Stimulated activated CD8-positive, alpha-beta memory T cell treated with anti-CD3 and anti-CD28 coated beads, Interleukin-15, amount 100 ng/mL, for 24 hours (primary cell): Measurements from ENCODE around the gene C16orf54.
"Not testable (repeated sequence)": the region's sequence is repeated elsewhere in the genome, so short reads cannot be mapped to it uniquely, and the experiment has no call there.

Experiments used
- DNase-seq: peaks from one replicate; pipeline ENCODE4 v3.0.0-alpha.2; 2020; ENCODE audit warnings: low read depth

C16orf54 gene

DNA sequence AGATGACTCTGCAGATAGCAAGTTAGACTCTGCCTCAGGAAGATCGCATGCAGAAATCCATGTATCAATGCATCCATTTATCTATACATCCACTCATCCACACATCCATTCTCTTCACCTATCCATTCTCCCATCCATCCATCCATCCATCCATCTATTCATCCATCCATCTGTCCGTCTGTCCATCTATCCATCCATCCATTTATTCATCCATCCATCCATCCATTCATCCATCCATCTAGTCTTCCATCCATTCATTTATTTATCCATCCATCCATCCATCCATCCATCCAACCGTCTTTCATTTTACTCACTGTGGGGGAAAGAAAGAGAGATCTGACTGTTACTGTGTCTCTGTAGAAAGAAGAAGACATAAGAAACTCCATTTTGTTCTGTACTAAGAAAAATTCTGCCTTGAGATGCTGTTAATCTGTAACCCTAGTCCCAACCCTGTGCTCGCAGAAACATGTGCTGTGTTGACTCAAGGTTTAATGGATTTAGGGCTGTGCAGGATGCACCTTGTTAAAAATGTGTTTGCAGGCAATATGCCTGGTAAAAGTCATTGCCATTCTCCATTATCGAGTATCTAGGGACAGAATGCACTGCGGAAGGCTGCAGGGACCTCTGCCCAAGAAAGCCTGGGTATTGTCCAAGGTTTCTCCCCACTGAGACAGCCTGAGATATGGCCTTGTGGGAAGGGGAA, 5.7 kb downstream of the C16orf54 start:
- DNase-seq: not testable (repeated sequence)

DNA sequence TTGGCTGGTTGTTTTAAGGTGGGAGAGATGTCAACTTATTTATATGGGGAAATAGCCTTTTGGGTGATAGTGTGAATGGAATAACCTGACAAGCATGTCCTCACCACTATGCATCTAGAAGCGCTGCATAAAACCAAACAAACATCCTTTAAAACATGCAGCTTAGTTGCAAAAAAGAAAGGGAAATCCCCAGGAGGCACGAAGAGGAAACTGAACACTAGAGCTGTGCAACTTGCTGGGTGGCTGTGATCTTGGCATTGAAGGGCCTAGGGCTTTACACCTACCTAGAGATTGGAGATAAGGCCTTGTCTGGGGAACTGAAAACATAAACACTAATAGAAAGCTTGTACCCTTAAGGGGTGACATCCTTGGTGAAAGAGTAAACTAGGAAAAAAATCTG, 7.3 kb downstream of the C16orf54 start:
- DNase-seq: no peak

DNA sequence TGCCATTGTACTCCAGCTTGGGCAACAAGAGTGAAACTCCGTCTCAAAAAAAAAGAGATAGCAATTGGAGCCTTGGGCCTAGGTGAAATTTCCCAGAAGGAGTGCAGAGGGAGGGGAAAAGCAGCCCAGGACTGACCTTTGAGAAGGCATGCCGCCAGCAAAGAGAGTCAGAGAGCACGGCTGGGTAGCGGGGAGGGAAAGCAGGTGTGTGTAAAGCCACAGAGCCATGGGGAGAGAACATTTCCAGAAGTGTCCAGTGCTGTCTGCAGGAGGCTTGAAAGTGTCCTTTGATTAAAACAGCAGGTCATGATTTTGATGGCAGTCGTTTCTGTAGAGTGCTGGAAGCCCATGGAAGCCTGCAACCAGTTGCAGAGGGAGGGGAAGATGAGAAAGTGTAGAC, 8.1 kb downstream of the C16orf54 start:
- DNase-seq: no peak

DNA sequence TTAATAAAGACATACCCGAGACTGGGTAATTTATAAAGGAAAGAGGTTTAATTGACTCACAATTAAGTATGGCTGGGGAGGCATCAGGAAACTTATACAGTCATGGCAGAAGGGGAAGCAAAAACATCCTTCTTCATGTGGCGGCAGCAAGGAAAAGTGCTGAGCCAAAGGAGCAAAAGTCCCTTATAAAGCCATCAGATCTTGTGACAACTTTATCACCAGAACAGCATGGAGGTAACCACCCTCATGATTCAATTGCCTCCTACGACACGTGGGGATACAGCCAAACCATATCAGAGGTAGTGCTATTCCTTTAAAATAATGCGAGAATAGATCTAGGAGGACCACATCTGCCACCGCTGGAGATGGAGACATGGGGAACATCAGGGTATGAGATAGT, 9.0 kb downstream of the C16orf54 start:
- DNase-seq: no peak

DNA sequence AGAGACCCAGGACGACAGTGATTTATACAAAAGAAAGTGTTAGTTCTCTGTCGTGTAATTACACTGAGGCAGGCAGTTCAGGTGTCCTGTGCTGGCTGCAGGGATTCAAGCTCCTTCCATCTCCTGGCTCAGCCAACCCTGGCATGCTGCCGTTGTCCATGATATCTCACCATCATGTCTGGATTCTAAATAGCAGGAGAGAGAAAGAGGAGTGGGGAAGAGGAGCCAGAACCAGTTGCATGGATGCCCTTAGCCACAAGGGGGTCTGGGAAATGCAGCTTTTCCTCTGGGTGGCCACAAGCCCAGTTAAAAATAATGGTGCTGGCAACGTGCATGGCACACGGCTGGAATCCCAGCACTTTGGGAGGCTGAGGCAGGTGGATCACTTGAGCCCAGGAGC, 9.7 kb downstream of the C16orf54 start:
- no peak for DNase-seq

DNA sequence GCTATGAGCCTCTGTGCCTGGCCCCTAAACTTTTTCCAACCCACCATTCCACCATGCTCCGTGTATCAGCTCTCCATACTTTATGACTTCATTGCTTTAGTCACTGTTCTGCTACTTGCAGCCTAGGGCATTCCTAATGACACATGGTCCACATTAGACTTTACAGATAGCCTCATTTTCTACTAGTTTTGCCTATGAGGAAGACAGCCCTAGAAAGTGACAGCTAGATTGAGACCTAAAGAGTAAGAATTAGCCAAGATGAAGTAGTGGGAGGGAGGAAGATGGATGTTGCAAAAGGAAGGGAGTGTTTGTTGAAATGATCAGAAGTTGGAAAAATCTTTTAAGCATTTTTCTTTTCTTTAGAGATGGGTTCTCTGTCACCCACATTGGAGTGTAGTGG, 11.0 kb downstream of the C16orf54 start:
- DNase-seq: no peak

DNA sequence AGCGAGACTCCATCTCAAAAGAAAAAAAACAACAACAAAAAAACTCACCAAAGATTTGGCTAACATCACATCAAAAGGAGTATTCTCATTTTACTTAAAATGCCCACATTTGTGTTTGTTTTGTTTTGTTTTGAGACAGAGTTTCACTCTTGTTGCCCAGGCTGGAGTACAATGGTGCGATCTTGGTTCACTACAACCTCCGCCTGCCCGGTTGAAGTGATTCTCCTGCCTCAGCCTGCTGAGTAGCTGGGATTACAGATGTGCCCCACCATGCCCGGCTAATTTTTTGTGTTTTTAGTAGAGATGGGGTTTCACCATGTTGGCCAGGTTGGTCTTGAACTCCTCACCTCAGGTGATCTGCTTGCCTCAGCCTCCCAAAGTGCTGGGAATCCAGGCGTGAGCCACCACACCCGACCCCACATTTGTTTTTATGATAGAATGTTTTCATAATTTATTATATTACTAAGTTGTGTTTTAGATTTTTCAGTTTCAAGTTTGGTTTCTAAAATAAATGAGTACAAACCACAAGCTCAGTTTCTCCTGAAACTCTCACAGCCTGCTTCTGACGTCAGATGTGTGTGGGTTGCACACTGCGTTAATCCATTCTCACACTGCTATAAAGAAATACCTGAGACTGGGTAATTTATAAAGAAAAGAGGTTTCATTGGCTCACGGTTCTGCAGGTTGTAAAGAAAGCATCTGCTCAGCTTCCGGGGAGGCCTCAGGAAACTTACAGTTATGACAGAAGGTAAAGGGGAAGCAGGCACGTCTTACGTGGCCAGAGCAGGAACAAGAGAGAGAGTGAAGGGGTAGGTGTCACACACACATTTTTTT, 13.8 kb downstream of the C16orf54 start:
- DNase-seq: not testable (repeated sequence)

DNA sequence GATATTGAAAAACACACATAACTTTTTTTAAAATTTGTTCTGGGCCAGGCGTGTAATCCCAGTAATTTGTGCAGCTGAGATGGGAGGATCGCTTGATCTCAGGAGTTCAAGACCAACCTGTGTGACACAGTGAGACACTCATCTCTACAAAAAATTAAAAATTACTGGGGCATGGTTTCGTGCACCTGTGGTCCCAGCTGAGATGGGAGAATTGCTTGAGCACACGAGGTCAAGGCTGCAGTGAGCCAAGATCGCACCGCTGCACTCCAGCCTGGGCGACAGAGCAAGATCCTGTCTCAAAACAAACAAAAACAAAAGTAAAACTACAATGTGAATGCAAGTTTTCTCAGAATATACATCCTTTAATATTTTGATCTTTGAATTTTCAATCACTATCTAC, 15.1 kb downstream of the C16orf54 start:
- DNase-seq: no peak

DNA sequence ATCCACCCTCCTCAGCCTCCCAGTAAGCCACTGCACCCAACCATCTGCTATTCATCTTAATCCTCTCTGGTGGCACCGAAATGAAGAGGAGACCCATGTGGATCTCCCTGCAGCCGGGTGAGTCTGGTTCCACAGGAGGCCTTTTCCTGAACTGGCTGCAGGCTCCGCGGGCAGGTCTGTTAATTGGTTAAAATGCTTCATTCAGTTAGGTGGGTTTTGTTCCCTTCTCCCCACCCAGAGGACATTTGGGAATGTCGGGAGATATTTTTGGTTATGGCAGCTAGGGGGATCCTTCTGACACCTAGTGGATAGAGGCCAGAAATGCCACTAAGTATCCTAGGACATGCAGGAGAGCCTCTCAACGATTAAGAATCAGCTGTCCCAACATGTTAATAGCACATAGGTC, 16.7 kb downstream of the C16orf54 start:
- no peak for DNase-seq

DNA sequence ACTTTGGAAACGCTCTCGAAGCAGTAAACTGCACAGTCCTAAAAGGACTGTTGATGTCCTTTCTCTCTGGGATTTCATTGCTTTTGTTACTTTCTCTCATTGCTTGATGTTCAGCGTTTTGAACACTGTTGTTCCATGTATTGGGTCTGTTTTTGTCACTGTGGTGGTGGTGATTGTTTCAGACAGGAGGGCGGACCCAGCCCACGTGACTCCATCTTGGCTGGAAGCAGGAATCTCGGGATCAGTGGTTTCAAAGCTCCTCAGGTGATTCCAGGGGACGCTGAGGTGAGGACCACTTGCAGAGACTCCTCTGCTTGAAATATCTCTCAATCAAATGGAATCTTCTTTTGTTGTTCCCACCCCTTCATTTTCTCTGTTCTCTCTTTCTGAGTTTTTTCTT, 18.3 kb downstream of the C16orf54 start:
- no peak for DNase-seq

DNA sequence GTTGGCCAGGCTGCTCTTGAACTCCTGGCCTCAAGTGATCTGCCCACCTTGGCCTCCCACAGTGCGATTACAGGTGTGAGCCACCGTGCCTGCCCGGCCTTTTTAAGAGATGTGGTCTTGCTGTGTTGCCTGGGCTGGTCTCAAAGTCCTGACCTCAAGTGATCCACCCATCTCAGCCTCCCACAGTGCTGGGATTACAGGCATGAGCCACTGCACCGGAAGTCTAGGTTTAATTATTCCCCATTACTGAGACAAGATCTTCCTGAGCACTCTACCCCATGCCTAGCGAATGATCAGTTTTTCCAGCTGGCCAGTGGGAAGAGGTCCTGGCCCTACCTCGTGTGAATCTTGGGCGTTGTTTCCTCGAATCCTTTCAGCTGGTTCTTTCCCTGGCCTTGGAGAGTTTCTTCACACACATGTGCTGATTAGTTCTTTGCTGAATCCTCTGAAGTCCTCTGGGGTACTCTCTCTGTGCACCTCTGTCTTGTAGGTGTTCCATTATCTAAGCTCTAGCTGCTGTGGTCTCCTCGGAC, 18.9 kb downstream of the C16orf54 start:
- DNase-seq: no peak

DNA sequence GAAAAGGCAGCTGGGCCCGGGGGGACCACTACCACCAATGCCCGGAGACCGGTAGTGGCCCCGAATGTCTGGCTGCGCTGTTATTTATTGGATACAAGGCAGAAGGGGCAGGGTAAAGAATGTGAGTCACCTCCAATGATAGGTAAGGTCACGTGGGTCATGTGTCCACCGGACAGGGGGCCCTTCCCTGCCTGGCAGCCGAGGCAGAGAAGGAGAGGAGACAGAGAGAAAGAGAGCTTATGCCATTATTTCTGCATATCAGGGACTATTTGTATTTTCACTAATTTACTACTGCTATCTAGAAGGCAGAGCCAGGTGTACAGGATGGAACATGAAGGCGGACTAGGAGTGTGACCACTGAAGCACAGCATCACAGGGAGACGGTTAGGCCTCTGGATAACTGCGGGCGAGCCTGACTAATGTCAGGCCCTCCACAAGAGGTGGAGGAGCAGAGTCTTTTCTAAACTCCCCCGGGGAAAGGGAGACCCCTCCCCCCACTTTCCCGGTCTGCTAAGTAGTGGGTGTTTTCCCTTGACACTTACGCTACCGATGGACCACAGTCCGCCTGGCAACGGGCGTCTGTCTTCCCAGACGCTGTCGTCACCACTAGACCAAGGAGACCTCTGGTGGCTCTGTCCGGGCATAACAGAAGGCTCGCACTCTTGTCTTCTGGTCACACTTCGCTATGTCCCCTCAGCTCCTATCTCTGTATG, 24.5 kb downstream of the C16orf54 start:
- not testable (repeated sequence) for DNase-seq

DNA sequence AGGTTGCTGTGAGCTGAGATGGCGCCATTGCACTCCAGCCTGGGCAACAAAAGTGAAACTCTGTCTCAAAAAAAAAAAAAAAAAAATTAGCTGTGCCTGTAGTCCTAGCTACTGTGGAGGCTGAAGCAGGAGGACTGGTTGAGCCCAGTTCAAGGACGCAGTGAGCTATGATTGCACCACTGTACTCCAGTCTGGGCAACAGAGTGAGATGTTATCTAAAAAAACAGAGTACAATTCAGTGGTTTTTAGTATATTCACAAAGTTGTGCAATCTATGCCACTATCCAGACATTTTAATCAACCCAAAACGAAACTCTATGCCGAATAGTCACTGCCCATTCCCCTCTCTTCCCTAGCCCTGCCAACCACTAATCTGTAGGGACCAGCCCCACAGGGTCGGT, 25.1 kb downstream of the C16orf54 start:
- no peak for DNase-seq

DNA sequence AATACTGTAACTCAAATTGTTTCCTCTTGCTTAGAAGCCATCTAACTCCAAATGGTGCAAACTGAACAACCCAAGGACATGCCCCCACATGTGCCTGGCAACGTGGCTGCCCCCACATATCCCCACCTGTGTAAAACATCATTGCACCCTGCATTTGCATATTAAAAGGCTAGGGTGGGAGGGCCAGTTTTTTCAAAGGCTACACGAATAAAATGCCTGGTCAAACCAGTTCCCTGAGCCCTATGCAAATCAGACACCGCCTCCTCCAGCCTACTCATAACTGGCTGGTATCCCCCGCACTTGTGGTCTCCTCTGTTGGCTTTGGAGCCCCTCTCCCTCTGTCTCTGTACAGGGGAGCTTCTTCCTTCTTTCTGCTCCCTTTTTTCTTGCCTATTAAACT, 26.7 kb downstream of the C16orf54 start:
- DNase-seq: no peak

DNA sequence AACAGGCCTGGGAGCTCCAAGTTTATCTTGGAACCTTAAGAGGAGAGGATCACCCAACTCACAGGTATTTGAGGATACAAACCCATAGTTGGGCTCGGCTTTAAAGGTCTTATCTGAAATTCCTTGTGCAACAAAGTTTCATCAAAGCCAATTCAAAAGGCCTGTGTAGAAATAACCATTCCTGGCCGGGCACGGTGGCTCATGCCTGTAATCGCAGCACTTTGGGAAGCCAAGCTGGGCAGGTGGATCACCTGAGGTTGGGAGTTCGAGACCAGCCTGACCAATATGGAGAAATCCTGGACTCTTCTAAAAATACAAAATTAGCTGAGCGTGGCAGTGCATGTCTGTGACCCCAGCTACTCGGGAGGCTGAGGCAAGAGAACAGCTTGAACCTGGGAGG, 28.7 kb downstream of the C16orf54 start:
- DNase-seq: no peak

DNA sequence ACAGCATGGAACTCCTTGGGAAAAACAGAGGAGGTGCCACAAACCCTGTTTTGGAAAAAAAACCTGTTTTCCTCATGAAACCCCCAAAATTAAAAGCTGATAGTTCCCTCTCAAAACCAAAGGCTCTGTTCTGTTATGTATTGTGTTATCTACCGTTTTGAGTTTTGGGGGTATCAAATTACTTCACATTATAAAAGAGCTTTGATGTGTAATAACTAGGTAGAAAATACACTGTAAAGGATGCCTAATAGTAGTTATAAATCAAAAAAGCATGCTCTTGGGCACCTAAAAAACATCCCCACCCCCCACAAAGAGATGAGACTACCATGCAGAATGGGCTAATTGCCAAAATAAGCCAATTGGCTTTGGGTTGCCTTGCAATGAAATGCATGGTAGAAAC, 30.8 kb downstream of the C16orf54 start:
- DNase-seq: no peak

DNA sequence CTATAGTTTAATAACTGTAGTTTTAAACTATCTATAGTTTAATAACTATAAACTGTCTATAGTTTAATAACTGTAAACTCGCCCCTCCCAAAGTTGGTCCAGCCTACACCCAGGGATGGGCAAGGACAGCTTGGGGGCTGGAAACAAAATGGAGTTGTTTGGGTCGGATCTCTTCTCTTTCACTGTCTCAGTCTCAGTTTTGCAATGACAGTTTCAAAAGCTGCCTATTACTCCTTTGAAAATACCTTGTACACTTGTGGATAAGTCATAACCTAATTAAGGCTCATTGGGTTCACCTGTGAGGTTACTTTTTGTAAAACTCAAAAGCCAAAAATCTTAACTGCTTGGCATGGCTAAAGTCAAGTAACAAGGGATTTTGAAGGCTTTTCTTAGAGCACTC, 31.4 kb downstream of the C16orf54 start:
- DNase-seq: no peak

DNA sequence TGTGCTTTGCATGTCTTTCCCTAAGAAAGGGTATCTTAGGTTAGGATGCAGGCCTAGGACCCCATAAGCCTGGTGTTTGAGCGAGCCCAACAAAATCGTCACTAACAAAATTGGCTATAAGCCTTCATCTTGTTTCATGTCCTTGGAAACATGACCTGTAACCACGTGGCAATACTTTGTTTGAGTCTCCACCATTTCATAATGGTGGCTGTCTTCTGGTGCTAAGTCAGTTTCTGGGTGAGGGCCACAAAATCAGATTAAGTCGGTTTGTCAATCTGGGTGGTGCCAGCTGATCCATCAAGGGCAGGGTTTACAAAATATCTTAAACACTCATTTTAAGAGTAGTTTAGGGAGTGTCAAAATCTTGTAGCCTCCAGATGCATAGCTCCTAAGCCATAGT, 33.0 kb downstream of the C16orf54 start:
- DNase-seq: no peak

DNA sequence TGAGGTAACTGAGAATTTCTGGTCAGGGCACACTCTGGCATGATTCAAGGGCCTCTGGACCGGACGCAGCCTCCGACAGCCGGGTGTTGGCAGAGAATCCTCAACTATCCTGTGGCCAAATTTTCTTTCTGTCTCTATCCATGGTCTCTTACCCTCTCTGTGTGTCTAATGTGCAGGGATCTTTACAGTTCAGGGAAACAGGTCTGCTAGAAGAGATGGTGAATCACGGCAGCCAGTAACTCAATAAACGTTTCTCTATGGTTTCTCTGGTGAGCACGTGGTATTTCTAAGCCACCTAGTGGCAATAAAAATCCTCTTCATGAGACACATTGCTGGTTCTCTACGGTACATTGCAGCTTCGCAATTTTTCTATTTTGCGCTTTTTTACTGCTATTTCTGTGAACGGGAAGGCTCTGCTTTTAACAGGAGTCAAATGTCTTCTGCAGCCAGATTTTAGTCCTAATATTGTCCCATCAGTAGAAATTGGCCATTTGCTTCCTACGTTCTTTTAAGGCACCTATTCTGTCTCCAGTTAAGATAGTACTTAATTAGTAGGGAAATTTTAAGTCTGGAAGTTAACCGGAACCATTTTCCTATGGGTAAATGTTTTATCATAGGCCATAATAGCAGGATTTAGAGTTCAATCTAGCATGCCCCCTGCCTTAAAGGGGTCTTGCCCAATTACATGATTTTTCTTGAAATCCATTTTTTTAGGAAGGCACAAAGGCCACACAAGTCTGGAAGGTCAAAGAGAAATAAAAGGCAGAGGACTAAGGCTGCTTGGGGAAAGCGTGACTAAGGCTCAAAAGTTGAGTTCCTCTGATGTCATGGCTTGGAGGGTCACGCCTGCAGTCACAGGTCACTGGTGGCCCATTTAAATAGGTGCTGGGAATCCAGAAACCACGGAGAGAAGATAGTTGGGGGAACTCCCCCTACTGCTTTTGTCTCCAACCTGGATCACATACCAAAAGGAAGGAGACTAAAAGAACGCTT, 35.3 kb downstream of the C16orf54 start:
- DNase-seq: no peak

DNA sequence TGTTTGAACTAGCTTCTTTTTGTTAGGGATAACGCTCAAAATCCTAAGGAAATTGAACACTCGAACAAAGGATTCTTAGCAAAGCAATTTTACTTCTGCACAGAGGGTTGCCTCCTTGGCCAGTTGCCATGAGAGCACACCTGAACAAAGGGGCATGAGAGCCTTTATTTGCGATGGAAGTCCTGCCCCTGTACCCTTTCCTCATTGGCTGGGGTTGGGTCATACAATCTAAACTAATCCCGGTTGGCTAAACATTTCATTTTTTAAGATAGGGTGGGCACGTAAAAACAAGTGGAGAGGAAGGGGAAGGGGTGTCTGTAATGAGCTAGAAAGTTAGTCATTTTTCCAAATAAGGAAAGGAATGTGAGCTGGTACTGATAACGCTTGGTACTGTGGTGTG, 36.1 kb downstream of the C16orf54 start:
- not testable (repeated sequence) for DNase-seq

DNA sequence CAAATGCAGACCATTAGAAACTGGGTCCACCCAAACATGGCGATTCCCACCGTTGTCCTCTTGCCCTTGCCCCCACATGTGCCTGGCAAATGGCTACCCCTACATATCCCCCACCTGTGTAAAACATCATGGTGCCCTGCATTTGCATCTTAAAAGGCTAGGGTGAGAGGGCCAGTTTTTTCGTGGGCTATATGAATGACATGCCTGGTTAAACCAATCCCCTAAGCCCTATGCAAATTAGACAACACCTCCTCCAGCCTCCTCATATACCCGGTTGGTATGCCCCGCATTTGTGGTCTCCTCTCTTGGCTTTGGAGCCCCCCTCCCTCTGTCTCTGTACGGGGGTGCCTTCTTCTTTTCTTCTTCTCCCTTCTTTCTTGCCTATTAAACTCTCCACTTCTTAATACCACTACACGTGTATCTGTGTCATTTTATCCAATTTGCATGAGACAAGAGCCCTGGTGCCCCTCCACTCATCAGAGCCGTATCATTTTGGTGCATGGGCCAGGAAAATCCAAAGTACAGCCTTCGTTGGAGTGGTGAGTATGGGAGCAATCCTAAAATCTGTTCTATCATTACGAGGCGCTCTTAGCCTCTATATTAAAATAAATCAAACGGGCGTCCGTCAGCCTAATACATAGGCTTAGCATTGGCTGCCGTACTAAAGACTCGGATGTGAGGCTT, 36.7 kb downstream of the C16orf54 start:
- DNase-seq: no peak
